ENCODE measurements around the gene DNA2.

DNA2 gene

GRCh38 chr10:68424454-68425014 lies 47.2 kb downstream of the DNA2 start:
- TF ChIP-seq CTCF (conservative IDR thresholded peaks at IDR 0.05; ENCODE audit: control insufficient read depth, insufficient read depth, low read depth, low read length): no peak

GRCh38 chr10:68423522-68423921 lies 48.3 kb downstream of the DNA2 start:
- no peak for TF ChIP-seq CTCF (conservative IDR thresholded peaks at IDR 0.05; ENCODE audit: control insufficient read depth, insufficient read depth, low read depth, low read length)
- H3K4me3 ChIP-seq (ENCODE audit: control insufficient read depth, low read depth, low read length): no peak overlapping the region
- no peak for DNase-seq (ENCODE audit: low read depth)

More at GRCh38 chr10:68424454-68425014, 47.2 kb downstream of the DNA2 start:
- no peak for DNase-seq (ENCODE audit: low read depth)
- no peak overlapping the region for H3K4me3 ChIP-seq (ENCODE audit: control insufficient read depth, low read depth, low read length)

- DNase-seq (ENCODE audit: low read depth): no peak
- no peak overlapping the region for H3K4me3 ChIP-seq (ENCODE audit: control insufficient read depth, low read depth, low read length)
- no peak for TF ChIP-seq CTCF (conservative IDR thresholded peaks at IDR 0.05; ENCODE audit: control insufficient read depth, insufficient read depth, low read depth, low read length)
Measured at GRCh38 chr10:68419376-68419775, 52.4 kb downstream of the DNA2 start.

GRCh38 chr10:68408898-68409518 lies 62.8 kb downstream of the DNA2 start:
- no peak for DNase-seq (ENCODE audit: low read depth)
- H3K4me3 ChIP-seq (ENCODE audit: control insufficient read depth, low read depth, low read length): no peak overlapping the region
- TF ChIP-seq CTCF (conservative IDR thresholded peaks at IDR 0.05; ENCODE audit: control insufficient read depth, insufficient read depth, low read depth, low read length): no peak

GRCh38 chr10:68406815-68407548 lies 64.8 kb downstream of the DNA2 start, which contains the start of gene RUFY2:
TSS of gene RUFY2 (minus strand) at chr10:68407277. CDS start at chr10:68407189, 88 bp downstream.
- H3K4me3 ChIP-seq (ENCODE audit: control insufficient read depth, low read depth, low read length): peak within 1 kb of the TSS; percentile 92
- no peak for TF ChIP-seq CTCF (conservative IDR thresholded peaks at IDR 0.05; ENCODE audit: control insufficient read depth, insufficient read depth, low read depth, low read length)
- DNase-seq (ENCODE audit: low read depth): peak; percentile 65

GRCh38 chr10:68406111-68406814 lies 65.5 kb downstream of the DNA2 start:
- DNase-seq (ENCODE audit: low read depth): peak; percentile 48
- peak overlapping the region; percentile 92 for H3K4me3 ChIP-seq (ENCODE audit: control insufficient read depth, low read depth, low read length)
- TF ChIP-seq CTCF (conservative IDR thresholded peaks at IDR 0.05; ENCODE audit: control insufficient read depth, insufficient read depth, low read depth, low read length): no peak
